Liver (tissue), 9 donors: ENCODE results near the gene CA11. TPM values are rescaled to one million over a fixed set of nuclear protein-coding genes. Genes with fewer than 3 reads are reported as not detected.
A peak's percentile ranks its signal among the peaks of the same experiment; 100 is the strongest.

Experiments used
- DNase-seq: peaks from one replicate; pipeline ENCODE4 v3.0.0-alpha.2; 2017; ENCODE audit warnings: low spot score
- H3K27ac ChIP-seq, 2 donors: one replicate each; pipeline ENCODE4 v1.7.0; 2013; ENCODE audit warnings: inconsistent platforms in 2 of 2, low read length in 2 of 2, control low read depth in 1 of 2, low read depth in 1 of 2, mild to moderate bottlenecking in 1 of 2
- H3K27me3 ChIP-seq, 4 donors: one replicate each; pipeline versions ENCODE4 v1.6.1 to v1.7.0; 2013; ENCODE audit warnings: low read length in 3 of 4, inconsistent platforms in 1 of 4, mild to moderate bottlenecking in 1 of 4, moderate library complexity in 1 of 4; ENCODE audit not compliant: control insufficient read depth in 4 of 4, insufficient read depth in 4 of 4
- H3K36me3 ChIP-seq, 4 donors: one replicate each; pipeline versions ENCODE4 v1.6.1 to v1.7.0; 2013; ENCODE audit warnings: low read length in 3 of 4, mild to moderate bottlenecking in 3 of 4, low read depth in 1 of 4, moderate library complexity in 1 of 4; ENCODE audit not compliant: control insufficient read depth in 4 of 4, insufficient read depth in 3 of 4
- H3K4me1 ChIP-seq, 4 donors: one replicate each; pipeline versions ENCODE4 v1.6.1 to v1.7.0; 2013; ENCODE audit warnings: low read length in 3 of 4, mild to moderate bottlenecking in 3 of 4, moderate library complexity in 1 of 4; ENCODE audit not compliant: control insufficient read depth in 4 of 4, insufficient read depth in 4 of 4
- H3K4me3 ChIP-seq, 3 donors: one replicate each; pipeline versions ENCODE4 v1.6.1 to v1.7.0; 2013; ENCODE audit warnings: low read length in 3 of 3, control low read depth in 1 of 3, low read depth in 1 of 3, mild to moderate bottlenecking in 1 of 3
- H3K9ac ChIP-seq, 2 donors: one replicate each; pipeline ENCODE4 v1.7.0; 2013; ENCODE audit warnings: low read length in 2 of 2, mild to moderate bottlenecking in 2 of 2, moderate library complexity in 2 of 2, control low read depth in 1 of 2, low read depth in 1 of 2
- H3K9me3 ChIP-seq, 4 donors: one replicate each; pipeline versions ENCODE4 v1.6.1 to v1.7.0; 2013; ENCODE audit warnings: low read length in 3 of 4; ENCODE audit not compliant: control insufficient read depth in 4 of 4
- CTCF ChIP-seq: fragments of 150-350 bp; IDR thresholded peaks from 2 replicates; pipeline ENCODE4 v1.5.1; 2017; ENCODE audit warnings: improper control_type of control experiment, low read depth, low read length; ENCODE audit not compliant: missing input control
- EGR1 ChIP-seq, 2 donors: IDR thresholded peaks; 2 replicates each; pipeline ENCODE4 v1.6.1; 2016 to 2018; ENCODE audit warnings: antibody characterized with exemption in 2 of 2, low read depth in 2 of 2
- FOXA2 ChIP-seq: IDR thresholded peaks from 2 replicates; pipeline ENCODE4 v1.6.1; 2016; ENCODE audit warnings: antibody characterized with exemption
- GABPA ChIP-seq, 2 donors: IDR thresholded peaks in 1 of 2; conservative IDR thresholded peaks in 1 of 2; 2 replicates each; pipeline ENCODE4 v1.6.1; 2016; ENCODE audit warnings: antibody characterized with exemption in 2 of 2, mild to moderate bottlenecking in 1 of 2, moderate library complexity in 1 of 2
- HNF4G ChIP-seq: IDR thresholded peaks from 2 replicates; pipeline ENCODE4 v1.6.1; 2016; ENCODE audit warnings: antibody characterized with exemption
- JUND ChIP-seq, 2 donors: IDR thresholded peaks; 2 replicates each; pipeline ENCODE4 v1.6.1; 2016; ENCODE audit warnings: antibody characterized with exemption in 2 of 2
- MAX ChIP-seq: IDR thresholded peaks from 2 replicates; pipeline ENCODE4 v1.6.1; 2016; ENCODE audit warnings: antibody characterized with exemption
- REST ChIP-seq: IDR thresholded peaks from 2 replicates; pipeline ENCODE4 v1.6.1; 2016; ENCODE audit warnings: antibody characterized with exemption, mild to moderate bottlenecking
- RXRA ChIP-seq, 2 donors: IDR thresholded peaks; 2 replicates each; pipeline ENCODE4 v1.6.1; 2017 to 2018; ENCODE audit warnings: antibody characterized with exemption in 2 of 2, mild to moderate bottlenecking in 1 of 2
- SP1 ChIP-seq: IDR thresholded peaks from 2 replicates; pipeline ENCODE4 v1.6.1; 2018; ENCODE audit warnings: antibody characterized with exemption, mild to moderate bottlenecking
- TAF1 ChIP-seq: conservative IDR thresholded peaks from 2 replicates; pipeline ENCODE4 v1.6.1; 2016; ENCODE audit warnings: antibody characterized with exemption, mild to moderate bottlenecking
- YY1 ChIP-seq: IDR thresholded peaks from 2 replicates; pipeline ENCODE4 v1.6.1; 2016; ENCODE audit warnings: antibody characterized with exemption, mild to moderate bottlenecking
- ZBTB33 ChIP-seq: IDR thresholded peaks from 2 replicates; pipeline ENCODE4 v1.6.1; 2016; ENCODE audit warnings: antibody characterized with exemption
- WGBS: extraction: QIAGEN DNeasy Blood & Tissue Kit; methylation state at CpG from one replicate; pipeline ENCODE4 v1.1.7; 2013; 5-methylcytosine and 5-hydroxymethylcytosine counted together
- polyA plus RNA-seq, 2 donors: library from polyadenylated mRNA; stranded (reverse) in 1 of 2; unstranded in 1 of 2; fragments of 200-250 nt in 1 of 2; fragments of >200 nt in 1 of 2; fragmentation: Nextera tagmentation in 1 of 2; extraction: Ambion mirVana in 1 of 2; gene quantifications; one replicate each; pipeline versions ENCODE4 v1.2.1 to v1.2.3, GENCODE V29; 2013 to 2015
- total RNA-seq, 2 donors: library from RNA; depleted of rRNA; stranded (reverse); fragments of >200 nt; gene quantifications; one replicate each; pipeline ENCODE4 v1.2.3, GENCODE V29; 2014
- donor health status: healthy.
- donor health status: healthy.
- donor health status: healthy.
- donor health status: healthy.
- donor health status: healthy.

CA11 gene
- total and polyA plus RNA-seq, 4 donors, result 0.09 to 1.1 (median 0.34) TPM

- no peak within 1 kb of the TSS for H3K4me3 ChIP-seq
- H3K27ac ChIP-seq, result peak within 1 kb of the TSS in 1 of 2 donors; percentile 53
- no peak for TF ChIP-seq YY1
- no peak for DNase-seq
- 70% methylated on average over 31 of the region's 31 CpGs for WGBS
- no peaks in the 10 kb centered on the region for H3K27me3 ChIP-seq
- peaks cover 8 to 37% (median 24%) of the 10 kb centered on the region in 4 donors for H3K4me1 ChIP-seq
- H3K36me3 ChIP-seq, result peaks cover 15 to 27% (median 18%) of the 10 kb centered on the region in 4 donors
- H3K9me3 ChIP-seq, result no peaks in the 10 kb centered on the region
- no peak within 1 kb of the TSS for H3K9ac ChIP-seq
Observed at GRCh38 chr19:48614436-48615230, 31.4 kb downstream of the CA11 start, which contains the start of gene FAM83E. Gene FAM83E (minus strand): TSS chr19:48615076. CDS start chr19:48613372, 1,704 bp downstream.

GRCh38 chr19:48613852-48614435 is 32.0 kb downstream of the CA11 start:
- TF ChIP-seq MAX (no peak), JUND (IDR thresholded peaks at IDR 0.05) (no peak), ZBTB33 (no peak), CTCF (no peak), FOXA2 (no peak), EGR1 (IDR thresholded peaks at IDR 0.05; ENCODE audit: low read depth in 2 of 2) (no peak), SP1 (no peak), GABPA (IDR thresholded peaks at IDR 0.05 in 1 of 2, conservative IDR thresholded peaks at IDR 0.05 in 1 of 2) (no peak), TAF1 (no peak), RXRA (IDR thresholded peaks at IDR 0.05) (no peak), HNF4G (no peak), REST (no peak)
- whole genome bisulfite sequencing, result 74% methylated on average over 13 of the region's 13 CpGs
- Histone ChIP-seq H3K9me3 (no peaks in the 10 kb centered on the region), H3K36me3 (peaks cover 15 to 27% (median 18%) of the 10 kb centered on the region in 4 donors), H3K4me3 (no peak overlapping the region), H3K27ac (peak overlapping the region in 1 of 2 donors; percentile 53), H3K4me1 (peaks cover 8 to 35% (median 23%) of the 10 kb centered on the region in 4 donors), H3K9ac (no peak overlapping the region), H3K27me3 (no peaks in the 10 kb centered on the region)
- no peak for DNase-seq
